Right atrium auricular region (tissue), 2 donors: ENCODE measurements around the gene PCIF1. TPM values are rescaled to one million over a fixed set of nuclear protein-coding genes. Genes with fewer than 3 reads are reported as not detected.

Experiments
- DNase-seq: peaks from one replicate; pipeline ENCODE4 v3.0.0-alpha.2; 2019; ENCODE audit warnings: low spot score
- H3K27ac ChIP-seq, 2 donors: fragments of 200-600 bp; sonication (generic); 1 replicate in 1 of 2; 2 replicates in 1 of 2; pipeline ENCODE4 v1.5.1; 2016 to 2019
- H3K27me3 ChIP-seq, 2 donors: fragments of 200-600 bp; sonication (generic); one replicate each; pipeline versions ENCODE4 v1.5.1 to v1.6.0; 2017 to 2019
- H3K36me3 ChIP-seq: fragments of 200-600 bp; sonication (generic); one replicate; pipeline ENCODE4 v1.5.1; 2016
- H3K4me1 ChIP-seq, 2 donors: fragments of 200-600 bp; sonication (generic); one replicate each; pipeline versions ENCODE4 v1.5.1 to v1.6.0; 2017 to 2019
- H3K4me3 ChIP-seq, 2 donors: fragments of 200-600 bp; sonication (generic); 1 replicate in 1 of 2; 2 replicates in 1 of 2; pipeline ENCODE4 v1.5.1; 2017 to 2019; ENCODE audit warnings: mild to moderate bottlenecking in 1 of 2, moderate library complexity in 1 of 2
- H3K9me3 ChIP-seq, 2 donors: fragments of 200-600 bp; sonication (generic); one replicate each; pipeline ENCODE4 v1.5.1; 2019
- CTCF ChIP-seq, 2 donors: fragments of 200-600 bp; sonication (generic); IDR thresholded peaks; one replicate each; pipeline ENCODE4 v1.5.1; 2019; ENCODE audit warnings: antibody characterized with exemption in 2 of 2
- total RNA-seq, 2 donors: library from RNA; depleted of rRNA; stranded (reverse); fragments of >200 nt; gene quantifications; one replicate each; pipeline ENCODE4 v1.1.0, GENCODE V29; 2016

The PCIF1 gene
- total RNA-seq, 2 donors from 2014 or later, result 21.1 to 39.8 TPM

GRCh38 chr20:45937765-45938164 is 3.3 kb downstream of the PCIF1 start:
- TF ChIP-seq CTCF (IDR thresholded peaks at IDR 0.05), result no peak
- H3K36me3 ChIP-seq, result peaks cover 61% of the 10 kb centered on the region
- no peak overlapping the region for H3K4me3 ChIP-seq
- no peak for DNase-seq
- no peaks in the 10 kb centered on the region for H3K27me3 ChIP-seq
- H3K27ac ChIP-seq, result no peak overlapping the region
- peaks cover 0 to 30% of the 10 kb centered on the region in 2 donors for H3K4me1 ChIP-seq
- no peaks in the 10 kb centered on the region for H3K9me3 ChIP-seq

GRCh38 chr20:45938727-45939438 is 4.4 kb downstream of the PCIF1 start:
- Histone ChIP-seq H3K27me3 (no peaks in the 10 kb centered on the region), H3K9me3 (no peaks in the 10 kb centered on the region), H3K36me3 (peaks cover 72% of the 10 kb centered on the region), H3K4me3 (no peak overlapping the region), H3K4me1 (peaks cover 0 to 20% of the 10 kb centered on the region in 2 donors), H3K27ac (no peak overlapping the region)
- TF ChIP-seq CTCF (IDR thresholded peaks at IDR 0.05), result no peak
- DNase-seq, result no peak

- no peak for TF ChIP-seq CTCF (IDR thresholded peaks at IDR 0.05)
- no peak overlapping the region for H3K4me3 ChIP-seq
- no peaks in the 10 kb centered on the region for H3K27me3 ChIP-seq
- H3K9me3 ChIP-seq, result no peaks in the 10 kb centered on the region
- no peak for DNase-seq
- no peak overlapping the region for H3K27ac ChIP-seq
- peaks cover 0 to 19% of the 10 kb centered on the region in 2 donors for H3K4me1 ChIP-seq
- peaks cover 84% of the 10 kb centered on the region for H3K36me3 ChIP-seq
Observed at GRCh38 chr20:45940053-45940452, 5.6 kb downstream of the PCIF1 start.

GRCh38 chr20:45940469-45940868 is 6.0 kb downstream of the PCIF1 start:
- no peak for TF ChIP-seq CTCF (IDR thresholded peaks at IDR 0.05)
- no peaks in the 10 kb centered on the region for H3K9me3 ChIP-seq

GRCh38 chr20:45943613-45944012 is 9.1 kb downstream of the PCIF1 start:
- DNase-seq, result no peak
- H3K27me3 ChIP-seq, result no peaks in the 10 kb centered on the region
- H3K9me3 ChIP-seq, result no peaks in the 10 kb centered on the region
- H3K36me3 ChIP-seq, result peaks cover 99% of the 10 kb centered on the region
- no peak overlapping the region for H3K4me3 ChIP-seq
- H3K4me1 ChIP-seq, result peaks cover 0 to 10% of the 10 kb centered on the region in 2 donors
- TF ChIP-seq CTCF (IDR thresholded peaks at IDR 0.05), result no peak
- H3K27ac ChIP-seq, result no peak overlapping the region

More at GRCh38 chr20:45940469-45940868, 6.0 kb downstream of the PCIF1 start:
- Histone ChIP-seq H3K4me1 (peaks cover 0 to 19% of the 10 kb centered on the region in 2 donors), H3K27me3 (no peaks in the 10 kb centered on the region), H3K27ac (no peak overlapping the region), H3K36me3 (peaks cover 88% of the 10 kb centered on the region), H3K4me3 (no peak overlapping the region)
- DNase-seq, result no peak
